ENCODE measurements around the gene RACGAP1. TPM values are rescaled to one million over a fixed set of nuclear protein-coding genes. Genes with fewer than 3 reads are reported as not detected.

The RACGAP1 gene
- total RNA-seq, 1 experiment from 2014 or later = 95.3 TPM

DNA sequence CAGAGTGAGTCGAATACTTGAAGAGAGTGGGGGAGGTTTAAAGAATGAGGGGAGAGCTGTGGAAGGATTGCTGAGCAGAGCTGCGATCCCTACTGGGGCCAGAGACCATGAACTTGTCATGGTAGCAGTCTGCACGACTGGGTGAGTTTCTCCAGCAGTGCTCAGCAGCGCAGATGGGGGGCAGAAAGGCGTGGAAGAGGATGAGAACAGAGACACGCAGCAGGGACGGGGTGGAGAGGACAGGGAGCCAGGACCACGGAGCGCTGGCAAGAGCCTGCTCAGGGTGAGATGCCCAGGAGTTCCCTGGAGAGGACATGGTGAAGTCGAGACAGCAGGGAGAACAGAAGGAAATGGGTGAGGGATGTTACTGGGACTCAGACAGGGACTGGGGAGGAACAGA, 54.6 kb downstream of the RACGAP1 start:
- Histone ChIP-seq H3K9me3 (ENCODE audit: low read length) (no peaks in the 10 kb centered on the region), H3K9me2 (replicated peaks; ENCODE audit: low read length) (no peaks in the 10 kb centered on the region), H3K4me3 (ENCODE audit: low read length) (no peak overlapping the region), H2AFZ (ENCODE audit: low read length) (no peak overlapping the region), H3K79me2 (ENCODE audit: low read length) (no peaks in the 10 kb centered on the region), H3F3A (ENCODE audit: low read length, unreplicated experiment) (no peaks in the 10 kb centered on the region), H4K20me1 (ENCODE audit: low read length) (no peaks in the 10 kb centered on the region), H3K9ac (ENCODE audit: low read length) (no peak overlapping the region), H3K4me2 (ENCODE audit: low read length) (no peak overlapping the region), H3K4me1 (ENCODE audit: insufficient read depth, low read length) (peaks cover 3% of the 10 kb centered on the region; the same call in 1 of the 2 replicates), H3K27ac (ENCODE audit: low read length) (no peak overlapping the region), H3K27me3 (ENCODE audit: low read length) (no peaks in the 10 kb centered on the region), H3K36me3 (ENCODE audit: low read depth, low read length) (no peaks in the 10 kb centered on the region)
- intact Hi-C loops (cut with micrococcal nuclease) = no loop called here
- CTCF ChIA-PET = no interaction called here
- POLR2A ChIA-PET (ENCODE audit: unreplicated experiment) = no interaction called here
- BruUV-seq (replicated peaks) = no TSS peak
- DNase-seq (no peak), ATAC-seq (no peak)
- no peak for TF ChIP-seq EZH2 (IDR thresholded peaks at IDR 0.05; ENCODE audit: low read length, unreplicated experiment)
- no peak for TF ChIP-seq EZH2phosphoT487 (IDR thresholded peaks at IDR 0.05; ENCODE audit: borderline replicate concordance, low read length)
- TF ChIP-seq, protein P1, sequence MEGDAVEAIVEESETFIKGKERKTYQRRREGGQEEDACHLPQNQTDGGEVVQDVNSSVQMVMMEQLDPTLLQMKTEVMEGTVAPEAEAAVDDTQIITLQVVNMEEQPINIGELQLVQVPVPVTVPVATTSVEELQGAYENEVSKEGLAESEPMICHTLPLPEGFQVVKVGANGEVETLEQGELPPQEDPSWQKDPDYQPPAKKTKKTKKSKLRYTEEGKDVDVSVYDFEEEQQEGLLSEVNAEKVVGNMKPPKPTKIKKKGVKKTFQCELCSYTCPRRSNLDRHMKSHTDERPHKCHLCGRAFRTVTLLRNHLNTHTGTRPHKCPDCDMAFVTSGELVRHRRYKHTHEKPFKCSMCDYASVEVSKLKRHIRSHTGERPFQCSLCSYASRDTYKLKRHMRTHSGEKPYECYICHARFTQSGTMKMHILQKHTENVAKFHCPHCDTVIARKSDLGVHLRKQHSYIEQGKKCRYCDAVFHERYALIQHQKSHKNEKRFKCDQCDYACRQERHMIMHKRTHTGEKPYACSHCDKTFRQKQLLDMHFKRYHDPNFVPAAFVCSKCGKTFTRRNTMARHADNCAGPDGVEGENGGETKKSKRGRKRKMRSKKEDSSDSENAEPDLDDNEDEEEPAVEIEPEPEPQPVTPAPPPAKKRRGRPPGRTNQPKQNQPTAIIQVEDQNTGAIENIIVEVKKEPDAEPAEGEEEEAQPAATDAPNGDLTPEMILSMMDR (conservative IDR thresholded peaks at IDR 0.05; ENCODE audit: low read depth, low read length) = no peak

DNA sequence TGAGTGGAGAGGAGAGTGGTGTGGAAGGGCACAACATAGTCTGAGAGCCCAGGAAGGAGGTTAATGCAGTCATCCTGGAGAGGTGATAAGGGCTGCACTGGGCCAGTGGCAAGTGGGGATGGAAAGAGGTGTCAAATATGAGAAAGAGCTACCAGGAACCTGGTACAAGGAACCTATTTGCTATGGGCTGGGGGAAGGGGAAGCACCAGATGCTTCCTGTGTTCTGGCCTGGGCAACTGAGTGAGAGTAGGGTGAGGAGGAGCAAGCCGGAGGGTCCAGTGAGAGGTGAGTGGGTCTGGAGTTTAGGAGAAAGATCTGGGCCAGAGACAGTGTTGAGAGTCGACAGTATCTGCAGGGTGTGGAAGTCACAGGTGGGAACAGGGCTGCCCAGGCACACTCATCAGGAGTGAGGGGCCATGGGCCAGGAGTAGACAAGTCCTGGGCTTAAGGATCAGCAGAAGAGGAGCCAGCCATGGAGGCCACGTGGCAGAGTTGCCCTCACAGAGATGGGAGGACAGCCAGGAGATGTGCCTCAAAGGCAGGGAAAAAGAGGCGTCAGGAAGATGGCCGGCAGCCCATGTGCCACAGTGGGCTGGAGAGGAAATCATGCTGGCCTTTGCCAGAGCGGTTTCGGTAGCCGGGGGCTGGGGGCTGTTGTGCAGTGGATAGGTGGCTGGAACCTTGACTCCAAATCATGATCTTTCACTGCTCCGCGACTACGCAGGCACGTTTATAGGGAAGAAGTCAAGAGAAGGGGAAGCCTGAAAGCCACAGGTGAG, 55.5 kb downstream of the RACGAP1 start:
- no peak overlapping the region for H3K27ac ChIP-seq (ENCODE audit: low read length)
- no peak overlapping the region for H2AFZ ChIP-seq (ENCODE audit: low read length)
- intact Hi-C loops (cut with micrococcal nuclease) = loop anchor here (10.0 kb wide), 2 partner anchors 105 to 195 kb away; no protein-coding TSS in a partner anchor
- no peak for TF ChIP-seq EZH2 (IDR thresholded peaks at IDR 0.05; ENCODE audit: low read length, unreplicated experiment)
- no peak for TF ChIP-seq EZH2phosphoT487 (IDR thresholded peaks at IDR 0.05; ENCODE audit: borderline replicate concordance, low read length)
- TF ChIP-seq, protein P1 (conservative IDR thresholded peaks at IDR 0.05; ENCODE audit: low read depth, low read length) = no peak
- H3K4me2 ChIP-seq (ENCODE audit: low read length) = no peak overlapping the region
- H3K36me3 ChIP-seq (ENCODE audit: low read depth, low read length) = no peaks in the 10 kb centered on the region
- no peaks in the 10 kb centered on the region for H3F3A ChIP-seq (ENCODE audit: low read length, unreplicated experiment)
- DNase-seq (no peak), ATAC-seq (no peak)
- H3K27me3 ChIP-seq (ENCODE audit: low read length) = no peaks in the 10 kb centered on the region
- H3K9ac ChIP-seq (ENCODE audit: low read length) = no peak overlapping the region
- H4K20me1 ChIP-seq (ENCODE audit: low read length) = no peaks in the 10 kb centered on the region
- ChIA-PET POLR2A (ENCODE audit: unreplicated experiment) (no interaction called here), CTCF (no interaction called here)
- no TSS peak for BruUV-seq (replicated peaks)
- H3K4me1 ChIP-seq (ENCODE audit: insufficient read depth, low read length) = peaks cover 3% of the 10 kb centered on the region; the same call in 1 of the 2 replicates
- H3K4me3 ChIP-seq (ENCODE audit: low read length) = no peak overlapping the region
- H3K9me2 ChIP-seq (replicated peaks; ENCODE audit: low read length) = no peaks in the 10 kb centered on the region
- H3K79me2 ChIP-seq (ENCODE audit: low read length) = no peaks in the 10 kb centered on the region
- no peaks in the 10 kb centered on the region for H3K9me3 ChIP-seq (ENCODE audit: low read length)

DNA sequence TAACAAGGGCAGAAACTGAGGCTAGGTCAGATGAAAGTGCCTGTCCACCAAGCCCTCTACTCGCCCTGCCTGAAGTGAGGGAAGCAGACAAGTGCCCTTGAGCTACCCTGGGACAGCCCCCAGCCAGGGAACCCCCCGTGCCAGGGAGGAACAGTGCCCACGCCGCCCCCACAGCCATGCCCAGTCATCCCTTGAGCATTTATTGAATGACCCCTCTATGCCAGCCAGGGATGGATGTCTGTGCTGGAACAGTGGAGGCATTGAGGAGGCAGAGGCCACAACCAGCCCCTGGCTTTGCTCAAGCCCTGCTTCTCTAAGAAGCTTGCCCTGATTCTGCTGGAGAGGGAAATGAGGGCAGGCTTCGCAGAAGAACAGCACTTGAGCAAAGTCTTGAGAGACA, 56.3 kb downstream of the RACGAP1 start:
- CTCF ChIA-PET = interaction anchor here (0.7 to 2.7 kb wide), 2 partner anchors 87 to 102 kb away, joined by 3 to 22 read pairs; no protein-coding TSS in a partner anchor
- H3K27me3 ChIP-seq (ENCODE audit: low read length) = no peaks in the 10 kb centered on the region
- no peaks in the 10 kb centered on the region for H3F3A ChIP-seq (ENCODE audit: low read length, unreplicated experiment)
- no peaks in the 10 kb centered on the region for H3K9me3 ChIP-seq (ENCODE audit: low read length)
- intact Hi-C loops (cut with micrococcal nuclease) = loop anchor here (10.0 kb wide), 2 partner anchors 104 to 194 kb away; no protein-coding TSS in a partner anchor
- no peaks in the 10 kb centered on the region for H3K36me3 ChIP-seq (ENCODE audit: low read depth, low read length)
- no peaks in the 10 kb centered on the region for H3K79me2 ChIP-seq (ENCODE audit: low read length)
- peaks cover 3% of the 10 kb centered on the region; the same call in 1 of the 2 replicates for H3K4me1 ChIP-seq (ENCODE audit: insufficient read depth, low read length)
- no peaks in the 10 kb centered on the region for H3K9me2 ChIP-seq (replicated peaks; ENCODE audit: low read length)
- no peak overlapping the region for H3K9ac ChIP-seq (ENCODE audit: low read length)
- DNase-seq (no peak), ATAC-seq (no peak)
- no peak overlapping the region for H3K27ac ChIP-seq (ENCODE audit: low read length)
- BruUV-seq (replicated peaks) = no TSS peak
- TF ChIP-seq EZH2phosphoT487 (IDR thresholded peaks at IDR 0.05; ENCODE audit: borderline replicate concordance, low read length) (no peak), EZH2 (IDR thresholded peaks at IDR 0.05; ENCODE audit: low read length, unreplicated experiment) (no peak)
- TF ChIP-seq, protein P1 (conservative IDR thresholded peaks at IDR 0.05; ENCODE audit: low read depth, low read length) = no peak
- no peak overlapping the region for H2AFZ ChIP-seq (ENCODE audit: low read length)
- no peak overlapping the region for H3K4me3 ChIP-seq (ENCODE audit: low read length)
- no peak overlapping the region for H3K4me2 ChIP-seq (ENCODE audit: low read length)
- no peaks in the 10 kb centered on the region for H4K20me1 ChIP-seq (ENCODE audit: low read length)
- POLR2A ChIA-PET (ENCODE audit: unreplicated experiment) = no interaction called here

Data from PC-3 (cell line).